ENCODE data around the gene LIMS1. TPM values are rescaled to one million over a fixed set of nuclear protein-coding genes. Genes with fewer than 3 reads are reported as not detected.

Gene LIMS1
- total RNA-seq, 1 donor from 2014 or later = 39.8 TPM

DNA sequence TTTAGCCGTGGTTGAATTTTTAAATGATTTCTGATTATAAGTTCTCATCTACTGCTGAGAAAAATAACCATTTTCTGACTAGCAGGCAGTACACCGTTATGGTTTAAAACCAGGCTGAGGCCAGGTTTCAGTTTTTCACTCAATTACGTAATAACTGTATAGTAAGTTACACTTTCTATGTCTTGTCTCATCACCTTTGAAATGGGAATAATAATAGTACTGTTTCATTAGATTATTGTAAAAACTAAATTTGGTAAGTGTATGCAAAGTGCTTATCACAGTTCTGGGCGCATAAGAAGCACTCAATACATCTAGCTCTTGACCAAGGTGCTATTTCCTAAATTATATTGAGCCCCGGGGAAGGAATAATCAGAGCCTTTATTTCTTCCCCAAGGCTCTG lies 76.8 kb downstream of the LIMS1 start:
- DNase-seq (ENCODE audit: low spot score in 2 of 2) = no peak
- Histone ChIP-seq H3K27me3 (no peaks in the 10 kb centered on the region), H3K4me3 (no peak overlapping the region), H3K36me3 (no peaks in the 10 kb centered on the region), H3K9me3 (no peaks in the 10 kb centered on the region), H3K4me1 (peaks cover 0 to 13% of the 10 kb centered on the region in 2 donors), H3K27ac (no peak overlapping the region)
- TF ChIP-seq, protein P1, sequence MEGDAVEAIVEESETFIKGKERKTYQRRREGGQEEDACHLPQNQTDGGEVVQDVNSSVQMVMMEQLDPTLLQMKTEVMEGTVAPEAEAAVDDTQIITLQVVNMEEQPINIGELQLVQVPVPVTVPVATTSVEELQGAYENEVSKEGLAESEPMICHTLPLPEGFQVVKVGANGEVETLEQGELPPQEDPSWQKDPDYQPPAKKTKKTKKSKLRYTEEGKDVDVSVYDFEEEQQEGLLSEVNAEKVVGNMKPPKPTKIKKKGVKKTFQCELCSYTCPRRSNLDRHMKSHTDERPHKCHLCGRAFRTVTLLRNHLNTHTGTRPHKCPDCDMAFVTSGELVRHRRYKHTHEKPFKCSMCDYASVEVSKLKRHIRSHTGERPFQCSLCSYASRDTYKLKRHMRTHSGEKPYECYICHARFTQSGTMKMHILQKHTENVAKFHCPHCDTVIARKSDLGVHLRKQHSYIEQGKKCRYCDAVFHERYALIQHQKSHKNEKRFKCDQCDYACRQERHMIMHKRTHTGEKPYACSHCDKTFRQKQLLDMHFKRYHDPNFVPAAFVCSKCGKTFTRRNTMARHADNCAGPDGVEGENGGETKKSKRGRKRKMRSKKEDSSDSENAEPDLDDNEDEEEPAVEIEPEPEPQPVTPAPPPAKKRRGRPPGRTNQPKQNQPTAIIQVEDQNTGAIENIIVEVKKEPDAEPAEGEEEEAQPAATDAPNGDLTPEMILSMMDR (IDR thresholded peaks at IDR 0.05) = no peak
- intact Hi-C loops (cut with DNase I) = no loop called here

DNA sequence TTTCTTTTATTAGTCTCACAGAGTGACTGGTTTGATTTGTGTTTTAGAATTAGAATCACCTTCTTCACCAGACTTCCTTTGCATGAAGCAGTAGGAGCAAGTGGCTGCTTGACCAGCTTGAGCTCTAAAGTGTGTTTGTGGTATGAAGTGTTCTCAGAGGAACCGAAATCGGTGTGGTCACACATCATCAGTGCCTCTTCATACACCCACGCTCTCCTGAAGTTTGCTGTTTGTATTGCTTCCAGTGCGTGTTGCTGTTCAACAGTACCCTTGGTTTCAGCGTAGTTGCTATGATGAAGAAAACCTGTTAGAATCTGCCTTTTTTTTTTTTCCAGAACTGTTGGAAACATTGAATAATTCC lies 77.9 kb downstream of the LIMS1 start:
- intact Hi-C loops (cut with DNase I) = no loop called here
- peaks cover 0 to 16% of the 10 kb centered on the region in 2 donors for H3K4me1 ChIP-seq

DNA sequence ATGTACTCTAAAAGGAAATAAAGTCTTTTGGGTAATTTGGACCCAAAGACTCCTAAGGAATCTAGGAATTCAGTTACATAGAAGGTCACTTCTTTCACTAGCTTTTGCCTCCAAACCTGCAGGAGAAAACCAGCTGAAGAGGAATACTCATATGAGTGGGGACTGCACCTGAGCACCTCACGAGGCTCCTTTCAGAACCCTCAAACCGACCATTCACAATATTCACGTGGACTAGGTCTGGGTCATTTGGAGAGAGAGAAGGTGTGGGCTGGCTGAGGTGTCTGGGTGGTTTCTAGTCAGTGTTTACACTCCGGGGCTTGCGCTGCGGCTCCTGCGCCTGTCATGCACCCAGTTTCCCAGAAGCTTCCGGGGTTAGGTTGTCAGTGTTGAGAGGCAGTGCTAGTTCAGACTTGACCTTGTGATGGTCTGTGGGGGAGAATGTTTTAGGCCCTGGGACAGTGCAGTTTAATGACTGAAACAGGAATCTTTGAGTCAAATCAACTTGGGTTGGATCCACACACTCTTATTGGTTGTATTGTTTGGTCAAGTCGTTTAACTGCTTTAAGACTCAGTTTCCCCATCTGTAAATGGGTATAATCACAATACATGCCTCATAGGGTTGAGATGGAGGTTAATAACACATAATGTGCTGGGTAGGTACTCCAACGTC lies 78.4 kb downstream of the LIMS1 start:
- H3K27ac ChIP-seq = no peak overlapping the region
- H3K27me3 ChIP-seq = no peaks in the 10 kb centered on the region
- no peak for DNase-seq (ENCODE audit: low spot score in 2 of 2)
- no peaks in the 10 kb centered on the region for H3K9me3 ChIP-seq
- no peaks in the 10 kb centered on the region for H3K36me3 ChIP-seq
- intact Hi-C loops (cut with DNase I) = no loop called here
- no peak overlapping the region for H3K4me3 ChIP-seq
- TF ChIP-seq, protein P1 (IDR thresholded peaks at IDR 0.05) = no peak
- H3K4me1 ChIP-seq = peaks cover 0 to 17% of the 10 kb centered on the region in 2 donors

More for the DNA sequence above, 77.9 kb downstream of the LIMS1 start:
- H3K36me3 ChIP-seq = no peaks in the 10 kb centered on the region
- DNase-seq (ENCODE audit: low spot score in 2 of 2) = no peak
- H3K27me3 ChIP-seq = no peaks in the 10 kb centered on the region
- H3K9me3 ChIP-seq = no peaks in the 10 kb centered on the region
- TF ChIP-seq, protein P1 (IDR thresholded peaks at IDR 0.05) = no peak
- no peak overlapping the region for H3K27ac ChIP-seq
- H3K4me3 ChIP-seq = no peak overlapping the region

DNA sequence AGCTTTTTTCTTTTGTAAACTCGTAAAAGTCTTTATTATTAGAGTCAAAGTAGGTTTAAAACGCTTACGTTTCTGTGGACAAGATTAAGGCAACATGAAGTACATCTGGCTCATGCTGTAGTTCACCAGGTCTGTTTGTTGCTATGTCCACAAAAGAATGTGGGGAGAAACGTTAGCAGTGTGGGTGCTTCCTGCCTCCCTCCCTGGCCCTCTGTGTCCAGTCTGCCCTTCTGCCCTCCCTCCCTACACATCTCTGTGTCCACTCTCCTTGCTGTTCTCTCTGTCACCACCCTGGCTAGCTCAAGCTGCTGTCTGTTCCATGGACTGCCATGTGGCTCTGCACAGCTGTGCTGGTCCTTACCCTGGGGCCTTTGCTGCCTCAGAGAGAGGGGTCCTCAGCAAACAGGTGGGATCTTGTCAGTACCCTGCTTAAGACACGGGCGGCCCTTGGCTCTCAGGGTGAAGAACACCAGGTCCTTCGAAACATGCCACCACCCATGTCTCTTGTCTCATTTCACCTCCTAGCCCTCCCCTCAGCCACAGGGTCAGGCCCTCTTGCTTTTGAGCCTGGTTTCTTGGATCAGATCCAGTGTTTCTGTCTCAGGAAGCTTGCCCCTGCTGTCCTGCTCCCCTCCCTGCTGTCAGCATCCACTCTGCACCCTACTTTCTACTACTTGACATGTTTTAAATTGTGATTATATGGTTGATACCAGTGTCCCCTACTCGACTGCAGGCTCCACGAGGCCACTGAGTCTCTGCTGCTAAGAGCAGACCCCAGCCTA lies 79.2 kb downstream of the LIMS1 start:
- H3K27ac ChIP-seq = no peak overlapping the region
- H3K4me1 ChIP-seq = peaks cover 0 to 17% of the 10 kb centered on the region in 2 donors
- no peaks in the 10 kb centered on the region for H3K9me3 ChIP-seq
- H3K36me3 ChIP-seq = no peaks in the 10 kb centered on the region
- H3K4me3 ChIP-seq = no peak overlapping the region
- no peaks in the 10 kb centered on the region for H3K27me3 ChIP-seq
- no peak for DNase-seq (ENCODE audit: low spot score in 2 of 2)
- intact Hi-C loops (cut with DNase I) = no loop called here
- TF ChIP-seq, protein P1 (IDR thresholded peaks at IDR 0.05) = no peak

DNA sequence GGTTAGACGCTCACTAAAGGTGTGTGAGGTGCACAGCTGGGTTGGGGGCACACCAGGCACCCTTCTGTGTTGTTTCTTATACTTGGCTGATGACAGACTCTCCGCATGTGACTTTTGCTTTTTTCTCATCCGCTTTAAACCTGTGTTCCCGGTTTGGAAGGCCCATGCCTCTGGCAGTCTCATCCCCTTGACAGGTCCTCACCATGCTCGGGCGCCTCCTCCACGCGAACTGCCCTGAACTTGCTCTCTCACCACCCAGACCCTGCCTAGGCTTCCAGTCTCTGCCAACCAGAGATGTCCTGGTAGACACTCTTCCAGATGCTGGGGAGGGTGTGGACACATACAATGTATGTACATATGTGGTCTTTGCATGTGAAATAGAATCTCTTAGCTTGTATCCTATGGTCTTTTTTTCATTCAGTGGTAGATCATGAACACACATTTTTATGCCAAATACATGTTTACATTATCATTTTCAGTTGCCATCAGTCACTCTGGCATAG lies 79.8 kb downstream of the LIMS1 start:
- Histone ChIP-seq H3K9me3 (no peaks in the 10 kb centered on the region), H3K36me3 (no peaks in the 10 kb centered on the region), H3K27me3 (no peaks in the 10 kb centered on the region), H3K27ac (no peak overlapping the region), H3K4me3 (no peak overlapping the region), H3K4me1 (peaks cover 0 to 17% of the 10 kb centered on the region in 2 donors)
- intact Hi-C loops (cut with DNase I) = no loop called here
- no peak for DNase-seq (ENCODE audit: low spot score in 2 of 2)
- TF ChIP-seq, protein P1 (IDR thresholded peaks at IDR 0.05) = no peak
